GM19397 (cell line): Measurements from ENCODE around the gene CHMP5.

Experiments
- ATAC-seq: cut with Tn5 transposase; IDR thresholded peaks from one replicate; pipeline ENCODE4 v1.9.1; 2021; ENCODE audit warnings: mild to moderate bottlenecking, moderate library complexity; ENCODE audit not compliant: unreplicated experiment

The CHMP5 gene

GRCh38 chr9:33273266-33273971 lies 8.6 kb downstream of the CHMP5 start:
- ATAC-seq = no peak

DNA sequence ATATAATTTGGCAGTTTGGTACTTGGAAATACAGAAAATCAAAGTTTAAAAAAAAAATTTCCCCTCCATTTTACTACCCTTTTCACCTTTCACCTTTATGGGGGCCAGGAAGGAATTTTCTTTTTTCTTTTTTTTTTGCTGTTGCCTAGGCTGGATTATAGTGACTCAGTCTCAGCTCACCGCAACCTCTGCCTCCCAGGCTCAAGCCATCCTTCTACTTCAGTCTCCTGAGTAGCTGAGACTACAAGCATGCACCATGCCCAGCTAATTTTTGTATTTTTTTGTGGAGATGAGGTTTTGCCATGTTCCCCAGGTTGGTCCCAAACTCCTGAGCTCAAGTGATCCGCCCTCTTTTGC lies 9.1 kb downstream of the CHMP5 start:
- no peak for ATAC-seq

DNA sequence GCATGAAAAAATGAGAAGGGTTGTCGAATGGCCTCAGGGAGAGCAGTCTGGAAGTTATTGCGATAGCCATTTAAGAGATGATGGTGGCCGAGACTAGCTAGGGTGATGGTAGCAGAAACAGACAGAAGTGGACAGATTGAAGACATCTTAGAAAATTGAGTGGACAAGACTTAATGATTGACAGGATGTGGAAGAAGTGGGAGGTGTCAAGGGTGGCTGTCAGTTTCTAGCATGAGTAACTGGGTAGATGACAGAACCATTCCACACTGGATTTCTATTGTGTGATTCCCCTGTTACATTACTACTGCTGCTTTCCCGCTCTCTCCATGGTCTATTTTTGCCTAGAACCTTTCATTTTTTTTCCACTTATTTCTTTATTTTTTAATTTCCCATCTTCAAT lies 12.6 kb downstream of the CHMP5 start:
- ATAC-seq = no peak

DNA sequence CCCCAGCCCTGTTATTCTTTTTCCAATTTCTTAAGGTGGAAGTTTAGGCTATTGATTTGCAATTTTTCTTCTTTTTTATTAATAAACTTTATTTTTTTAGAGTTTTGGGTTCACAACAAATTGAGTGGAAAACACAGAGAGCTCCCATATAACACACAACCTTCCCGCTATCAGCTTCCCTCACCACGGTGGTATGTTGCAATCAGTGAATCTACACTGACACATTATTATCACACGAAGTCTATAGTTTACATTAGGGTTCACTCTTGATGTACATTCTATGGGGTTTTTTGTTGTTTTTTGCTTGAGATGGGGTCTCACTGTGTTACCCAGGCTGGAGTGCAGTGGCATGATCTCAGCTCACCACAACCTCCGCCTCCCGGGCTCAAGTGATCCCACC lies 20.7 kb downstream of the CHMP5 start:
- no peak for ATAC-seq

GRCh38 chr9:33287087-33287490 lies 22.2 kb downstream of the CHMP5 start:
- no peak for ATAC-seq

DNA sequence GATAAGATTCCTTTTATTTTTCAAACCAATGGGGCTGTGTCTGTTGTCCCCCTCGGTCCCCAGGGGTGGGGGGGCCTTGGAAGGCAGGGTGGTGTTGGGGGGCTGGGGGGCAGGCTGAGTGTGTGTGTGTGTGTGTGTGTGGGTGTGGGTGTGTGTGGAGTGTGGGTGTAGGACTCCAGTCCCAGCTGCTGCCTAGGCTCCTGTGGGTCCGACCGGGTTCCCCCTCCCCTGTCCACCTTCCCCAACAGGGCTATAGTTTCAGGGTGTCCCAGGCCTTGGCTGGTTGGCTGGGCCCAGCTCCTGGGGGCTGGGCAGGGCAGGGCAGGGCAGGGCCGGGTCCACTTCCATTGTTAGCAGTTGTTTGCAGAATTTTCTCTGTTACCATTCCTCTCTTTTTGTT lies 23.4 kb downstream of the CHMP5 start:
- ATAC-seq = no peak

DNA sequence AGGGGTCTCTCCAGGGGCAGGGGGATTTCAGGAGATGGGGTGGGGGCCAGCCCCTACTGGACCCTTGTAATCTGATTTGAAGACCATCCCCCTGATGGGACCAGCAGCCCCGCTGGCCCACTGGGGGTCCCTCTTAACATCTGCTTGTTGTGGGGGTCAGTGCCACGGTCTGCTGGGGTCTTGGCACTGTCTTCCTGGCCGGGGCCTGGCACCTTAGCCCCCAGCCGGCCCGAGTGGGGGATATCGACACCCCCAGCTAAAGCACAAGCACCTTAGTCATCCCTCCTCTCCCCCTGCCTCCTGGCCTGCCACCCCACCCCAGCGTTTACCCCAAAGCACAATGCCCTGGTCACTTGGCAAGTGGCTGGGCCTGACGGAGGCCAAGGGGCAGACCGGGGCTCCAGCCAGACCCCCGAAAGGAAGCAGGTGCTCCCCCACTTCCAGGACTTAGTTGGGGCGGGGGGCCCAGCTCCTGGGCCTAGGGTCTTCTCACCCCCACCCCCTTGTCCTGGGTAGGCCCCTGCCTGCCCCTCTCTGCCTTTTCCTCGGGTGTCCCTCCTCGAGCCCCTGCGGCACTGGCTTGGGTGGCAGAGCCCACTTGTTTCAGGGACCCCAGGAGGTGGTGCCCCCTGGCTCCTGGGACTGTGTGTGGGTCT lies 24.1 kb downstream of the CHMP5 start:
- no peak for ATAC-seq

GRCh38 chr9:33289496-33289895 lies 24.6 kb downstream of the CHMP5 start:
- no peak for ATAC-seq

DNA sequence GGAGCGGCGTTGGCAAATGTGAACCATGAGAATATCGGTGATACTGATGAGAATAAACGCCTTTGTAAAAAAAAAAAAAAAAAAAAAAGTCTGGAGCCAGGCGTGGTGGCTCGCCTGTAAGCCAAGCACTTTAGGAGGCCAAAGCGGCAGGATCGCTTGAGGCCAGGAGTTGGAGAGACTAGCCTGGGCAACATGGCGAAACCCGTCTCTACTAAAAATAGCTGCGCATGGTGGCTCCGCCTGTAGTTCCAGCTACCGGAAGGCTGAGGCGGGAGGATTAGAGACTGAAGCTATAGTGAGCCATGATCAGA lies 25.0 kb downstream of the CHMP5 start:
- ATAC-seq = no peak

- peak; percentile 91 for ATAC-seq
These were observed 25.6 kb downstream of the CHMP5 start, which contains the start of gene NFX1 for GRCh38 chr9:33290247-33291030. TSS of gene NFX1 (plus strand) at chr9:33290516. CDS start at chr9:33290573, 57 bp downstream.

DNA sequence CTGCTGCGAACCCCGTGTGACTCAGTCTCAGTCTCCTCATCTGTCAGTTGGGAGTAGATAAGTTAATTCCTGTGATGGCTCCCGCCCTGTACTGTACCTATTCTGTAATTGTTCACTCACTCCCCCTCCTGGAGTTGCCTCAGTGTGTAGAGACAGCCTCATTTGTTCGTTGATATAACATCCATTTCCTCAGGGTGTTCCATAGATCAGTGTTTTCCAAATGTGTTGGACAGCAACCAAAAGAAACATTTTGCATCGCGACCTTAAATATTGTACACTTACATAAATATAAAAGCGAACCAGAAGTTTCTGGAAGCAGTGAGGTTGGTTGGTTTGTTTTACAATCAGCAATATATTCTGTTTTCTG lies 26.2 kb downstream of the CHMP5 start:
- ATAC-seq = no peak

- no peak for ATAC-seq
These were observed 27.1 kb downstream of the CHMP5 start for GRCh38 chr9:33291901-33292300.

GRCh38 chr9:33293782-33294181 lies 28.9 kb downstream of the CHMP5 start:
- no peak for ATAC-seq

DNA sequence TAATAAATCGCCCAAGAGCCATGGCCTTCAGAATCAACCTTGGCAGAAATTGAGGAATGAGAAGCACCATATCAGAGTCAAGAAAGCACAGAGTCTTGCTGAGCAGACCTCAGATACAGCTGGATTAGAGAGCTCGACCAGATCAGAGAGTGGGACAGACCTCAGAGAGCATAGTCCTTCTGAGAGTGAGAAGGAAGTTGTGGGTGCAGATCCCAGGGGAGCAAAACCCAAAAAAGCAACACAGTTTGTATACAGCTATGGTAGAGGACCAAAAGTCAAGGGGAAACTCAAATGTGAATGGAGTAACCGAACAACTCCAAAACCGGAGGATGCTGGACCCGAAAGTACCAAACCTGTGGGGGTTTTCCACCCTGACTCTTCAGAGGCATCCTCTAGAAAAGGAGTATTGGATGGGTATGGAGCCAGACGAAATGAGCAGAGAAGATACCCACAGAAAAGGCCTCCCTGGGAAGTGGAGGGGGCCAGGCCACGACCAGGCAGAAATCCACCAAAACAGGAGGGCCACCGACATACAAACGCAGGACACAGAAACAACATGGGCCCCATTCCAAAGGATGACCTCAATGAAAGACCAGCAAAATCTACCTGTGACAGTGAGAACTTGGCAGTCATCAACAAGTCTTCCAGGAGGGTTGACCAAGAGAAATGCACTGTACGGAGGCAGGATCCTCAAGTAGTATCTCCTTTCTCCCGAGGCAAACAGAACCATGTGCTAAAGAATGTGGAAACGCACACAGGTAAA lies 30.0 kb downstream of the CHMP5 start:
- ATAC-seq = no peak

DNA sequence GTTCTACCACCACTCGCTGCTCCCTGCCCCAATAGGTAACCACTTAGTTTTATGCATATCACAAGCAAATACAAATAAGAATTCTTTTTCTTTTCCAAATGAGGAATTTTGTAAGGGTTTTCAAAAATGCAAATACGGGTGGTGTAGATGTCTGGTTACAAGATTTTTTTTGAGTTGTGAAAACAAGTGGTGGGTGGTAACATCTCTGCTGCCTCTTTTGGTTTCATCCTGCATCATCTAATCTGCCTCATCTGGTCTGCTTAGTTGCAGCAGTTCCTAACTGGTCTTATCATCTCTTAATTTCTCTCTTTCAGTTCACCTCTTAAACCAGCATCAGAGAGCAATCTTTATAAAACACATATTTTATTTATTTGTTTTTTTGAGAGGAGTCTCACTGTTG lies 30.7 kb downstream of the CHMP5 start:
- ATAC-seq = peak; percentile 27

GRCh38 chr9:33297432-33297831 lies 32.6 kb downstream of the CHMP5 start:
- peak; percentile 92 for ATAC-seq

DNA sequence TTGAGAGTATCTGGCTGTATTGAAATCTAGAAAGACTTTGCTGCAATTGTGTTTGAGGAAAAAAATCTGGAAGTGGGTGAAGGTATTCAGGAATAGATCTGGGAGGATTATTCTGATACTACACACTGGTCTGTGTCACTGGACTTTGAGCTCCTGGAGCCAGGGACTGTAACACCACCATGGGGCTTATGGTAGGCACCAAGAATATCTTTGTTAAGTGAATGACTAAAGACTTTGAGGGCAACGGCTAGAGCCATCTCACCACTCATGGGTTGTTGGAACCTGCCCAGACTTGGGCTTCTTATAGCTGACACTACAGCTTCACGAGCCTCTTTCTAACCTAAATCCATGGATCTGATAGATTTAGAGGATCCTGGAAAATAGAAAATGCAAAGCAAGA lies 35.7 kb downstream of the CHMP5 start:
- no peak for ATAC-seq

GRCh38 chr9:33304362-33304761 lies 39.5 kb downstream of the CHMP5 start:
- no peak for ATAC-seq

DNA sequence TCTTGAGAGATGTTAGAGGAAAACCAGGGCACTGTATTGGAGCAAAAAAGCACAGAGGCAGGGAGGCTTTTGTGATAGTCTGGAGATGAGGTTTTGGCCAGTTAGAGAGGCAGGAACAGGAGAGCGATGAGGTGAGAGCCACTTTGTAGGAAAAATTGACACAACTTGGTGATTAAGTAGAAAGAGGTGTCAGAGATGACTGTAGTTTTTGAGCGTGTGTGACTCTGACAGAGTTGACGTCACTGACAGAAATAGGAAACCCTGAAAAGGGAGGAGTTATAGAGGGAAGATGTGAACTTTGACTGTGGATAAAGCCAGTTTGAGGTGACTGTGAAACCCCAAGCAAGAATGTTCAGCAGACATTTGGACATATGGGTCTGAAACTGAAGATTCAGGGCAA lies 41.2 kb downstream of the CHMP5 start:
- no peak for ATAC-seq

- ATAC-seq = no peak
These were observed 42.2 kb downstream of the CHMP5 start for GRCh38 chr9:33307067-33307466.

- ATAC-seq = no peak
These were observed 45.1 kb downstream of the CHMP5 start for GRCh38 chr9:33309903-33310302.
